Inferior parietal cortex (tissue), 1 donor: Measurements from ENCODE around the gene RABGAP1L.
A peak's percentile ranks its signal among the peaks of the same experiment; 100 is the strongest.
"Not testable (repeated sequence)": the region's sequence is repeated elsewhere in the genome, so short reads cannot be mapped to it uniquely, and the experiment has no call there.

Source experiments
- DNase-seq: peaks from one replicate; pipeline ENCODE4 v3.0.0-alpha.2; 2016; ENCODE audit errors: extremely low spot score

The RABGAP1L gene

DNA sequence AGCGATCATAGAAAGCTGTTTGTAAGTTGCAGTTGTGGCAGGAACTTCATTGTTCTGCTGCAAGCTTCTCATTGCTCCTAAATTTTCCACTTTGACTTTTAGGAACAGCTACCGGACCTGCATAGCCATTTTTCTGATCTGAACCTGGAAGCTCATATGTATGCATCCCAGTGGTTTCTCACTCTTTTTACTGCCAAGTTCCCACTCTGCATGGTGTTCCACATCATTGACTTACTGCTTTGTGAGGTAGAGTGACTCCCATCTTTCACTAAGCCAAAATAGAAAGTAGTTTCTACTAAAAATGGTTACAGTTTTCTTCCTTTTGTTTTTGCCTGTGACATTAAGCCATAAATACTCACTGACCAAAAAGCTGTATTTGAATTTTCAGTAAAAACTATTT, 542.7 kb downstream of the RABGAP1L start:
- DNase-seq = no peak

DNA sequence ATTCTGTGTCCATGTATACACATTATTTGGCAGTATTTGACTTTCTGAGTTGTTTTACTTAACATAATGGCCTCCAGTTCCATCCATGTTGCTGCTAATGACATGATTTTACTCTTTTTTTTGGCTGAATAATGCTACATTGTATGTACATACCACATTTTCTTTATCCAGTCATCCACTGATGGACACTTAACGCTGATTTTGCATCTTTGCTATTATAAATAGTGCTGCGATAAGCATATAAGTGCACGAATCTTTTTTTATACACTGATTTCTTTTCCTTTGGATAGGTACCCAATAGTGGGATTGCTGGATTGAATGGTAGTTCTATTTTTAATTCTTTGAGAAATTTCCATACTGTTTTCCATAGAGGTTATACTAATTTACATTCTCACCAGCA, 544.0 kb downstream of the RABGAP1L start:
- no peak for DNase-seq

DNA sequence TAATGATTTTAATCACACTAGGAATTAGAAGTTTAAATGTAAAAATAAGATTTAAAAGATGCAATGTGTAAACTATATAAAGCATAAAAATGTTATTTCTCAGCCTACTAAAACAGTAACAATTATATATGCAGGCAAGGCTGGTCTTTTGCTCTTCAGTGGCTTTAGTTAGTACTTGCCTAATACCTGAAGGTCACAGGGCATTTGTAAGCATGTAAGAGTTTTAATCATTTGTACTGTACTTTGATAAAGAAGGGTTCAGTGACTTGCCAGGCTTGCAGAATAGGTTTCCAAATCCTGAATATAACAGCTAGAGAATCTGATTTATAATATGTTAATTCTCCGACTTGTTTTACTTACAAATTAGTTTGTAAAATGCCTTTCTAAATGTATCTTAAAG, 545.0 kb downstream of the RABGAP1L start:
- DNase-seq = no peak

DNA sequence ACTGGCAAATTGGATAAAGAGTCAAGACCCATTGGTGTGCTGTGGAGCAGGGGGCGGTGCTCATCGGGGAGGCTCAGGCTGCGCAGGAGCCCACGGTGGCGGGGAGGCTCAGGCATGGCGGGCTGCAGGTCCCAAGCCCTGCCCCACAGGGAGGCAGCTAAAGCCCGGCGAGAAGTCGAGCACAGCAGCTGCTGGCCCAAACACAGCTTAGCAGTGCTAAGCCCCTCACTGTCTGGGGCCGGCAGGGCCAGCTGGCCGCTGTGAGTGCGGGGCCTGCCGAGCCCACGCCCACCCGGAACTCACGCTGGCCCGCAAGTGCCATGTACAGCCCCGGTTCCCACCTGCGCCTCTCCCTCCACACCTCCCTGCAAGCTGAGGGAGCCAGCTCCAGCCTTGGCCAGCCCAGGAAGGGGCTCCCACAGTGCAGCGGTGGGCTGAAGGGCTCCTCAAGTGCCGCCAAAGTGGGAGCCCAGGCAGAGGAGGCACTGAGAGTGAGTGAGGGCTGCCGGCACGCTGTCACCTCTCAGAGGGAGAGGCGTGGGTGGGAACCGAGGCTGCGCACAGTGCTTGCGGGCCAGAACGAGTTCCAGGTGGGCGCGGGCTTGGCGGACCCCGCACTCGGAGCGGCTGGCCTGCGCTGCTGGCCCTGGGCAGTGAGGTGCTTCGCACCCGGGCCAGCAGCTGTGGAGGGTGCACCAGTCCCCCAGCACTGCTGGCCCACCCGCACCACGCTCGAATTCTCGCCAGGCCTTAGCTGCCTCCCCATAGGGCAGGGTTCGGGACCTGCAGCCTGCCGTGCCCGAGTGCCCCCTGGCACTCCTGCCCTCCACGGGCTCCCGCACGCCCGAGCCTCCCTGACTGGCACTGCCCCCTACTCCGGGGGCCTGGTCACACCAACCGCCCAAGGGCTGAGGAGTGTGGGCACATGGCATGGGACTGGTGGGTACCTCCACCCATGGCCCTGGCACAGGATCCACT, 551.8 kb downstream of the RABGAP1L start:
- DNase-seq = no peak

DNA sequence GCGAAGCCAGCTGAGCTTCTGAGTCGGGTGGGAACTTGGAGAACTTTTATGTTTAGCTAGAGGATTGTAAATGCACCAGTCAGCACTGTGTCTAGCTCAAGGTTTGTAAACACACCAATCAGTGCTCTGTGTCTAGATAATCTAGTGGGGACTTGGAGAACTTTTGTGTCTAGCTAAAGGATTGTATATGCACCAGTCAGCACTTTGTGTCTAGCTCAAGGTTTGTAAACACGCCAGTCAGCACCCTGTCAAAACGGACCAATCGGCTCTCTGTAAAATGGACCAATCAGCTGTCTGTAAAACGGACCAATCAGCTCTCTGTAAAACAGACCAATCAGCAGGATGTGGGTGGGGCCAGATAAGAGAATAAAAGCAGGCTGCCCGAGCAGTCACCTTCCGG, 552.5 kb downstream of the RABGAP1L start:
- not testable (repeated sequence) for DNase-seq

DNA sequence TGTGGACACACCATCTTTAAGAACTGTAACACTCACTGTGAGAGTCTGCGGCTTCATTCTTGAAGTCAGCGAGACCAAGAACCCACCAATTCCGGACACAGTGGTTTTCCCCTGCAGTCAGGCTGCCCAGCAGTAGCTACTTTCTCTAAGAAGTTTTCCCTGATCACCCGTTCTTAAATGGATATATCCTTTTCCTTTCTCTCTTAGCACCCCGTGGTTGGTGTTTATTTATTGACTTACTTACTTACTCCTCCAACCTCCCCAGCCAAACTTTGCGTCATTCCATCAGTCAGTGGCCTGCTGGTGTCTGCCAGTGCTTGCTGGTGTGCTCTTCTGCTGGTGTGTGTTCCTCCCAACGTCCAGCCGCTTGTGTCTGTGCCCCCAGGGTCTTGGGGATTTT, 553.2 kb downstream of the RABGAP1L start:
- DNase-seq = no peak

DNA sequence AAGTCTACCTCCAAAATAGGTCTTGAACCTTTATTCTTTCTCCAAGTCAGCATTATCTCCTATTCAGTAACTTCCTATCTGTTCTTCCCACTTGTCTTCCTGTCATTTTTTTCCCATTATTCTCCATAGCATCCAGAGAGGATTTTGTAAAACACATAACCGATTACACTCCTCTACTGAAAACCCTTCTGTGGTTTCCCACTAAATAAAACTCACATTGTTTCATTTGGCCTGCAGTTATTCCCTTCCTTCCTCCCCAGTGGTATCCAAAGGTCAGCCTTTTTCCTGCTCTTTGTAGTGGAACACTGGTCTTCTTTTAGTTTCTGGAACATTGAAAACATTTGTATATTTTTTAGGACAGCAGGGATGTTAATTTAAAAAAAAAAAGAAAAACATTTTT, 554.5 kb downstream of the RABGAP1L start:
- DNase-seq = no peak

DNA sequence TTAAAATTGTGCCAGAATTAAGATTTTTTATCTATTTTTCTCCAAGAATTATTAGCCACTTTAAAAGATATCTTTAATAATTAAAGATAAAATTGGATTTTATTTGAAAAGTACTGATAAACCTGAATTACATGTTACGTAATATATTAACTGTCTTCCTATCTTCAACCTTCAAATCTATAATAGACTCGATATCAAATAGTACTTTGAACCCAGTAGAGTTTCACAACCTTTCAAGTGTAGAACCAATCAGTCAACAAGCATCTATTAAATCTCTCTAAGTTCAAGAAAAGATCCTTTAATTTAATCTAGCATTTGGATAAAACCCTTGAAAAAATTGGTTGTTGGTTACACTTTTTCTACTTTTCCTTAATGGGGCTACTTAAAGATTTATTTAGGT, 559.9 kb downstream of the RABGAP1L start:
- DNase-seq = no peak

DNA sequence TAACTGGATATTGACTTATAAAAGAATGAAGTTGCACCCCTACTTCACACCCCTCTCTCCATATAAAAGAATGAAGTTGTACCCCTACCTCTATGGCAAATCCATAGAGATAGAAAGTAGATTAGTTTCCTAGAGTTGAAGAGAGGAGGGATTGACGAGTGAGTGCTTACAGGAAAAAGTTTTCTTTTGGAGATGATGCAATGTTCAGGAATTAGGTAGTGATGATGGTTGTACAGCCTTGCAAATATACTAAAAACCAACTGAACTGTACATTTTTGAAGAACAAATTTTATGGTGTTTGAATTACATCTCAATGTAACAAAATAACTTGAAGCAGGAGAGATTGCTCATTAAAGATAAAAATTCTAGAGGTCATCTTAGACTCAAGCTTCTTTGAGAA, 561.3 kb downstream of the RABGAP1L start:
- DNase-seq = no peak

- no peak for DNase-seq
Measured at GRCh38 chr1:174721246-174721645, 561.9 kb downstream of the RABGAP1L start.

DNA sequence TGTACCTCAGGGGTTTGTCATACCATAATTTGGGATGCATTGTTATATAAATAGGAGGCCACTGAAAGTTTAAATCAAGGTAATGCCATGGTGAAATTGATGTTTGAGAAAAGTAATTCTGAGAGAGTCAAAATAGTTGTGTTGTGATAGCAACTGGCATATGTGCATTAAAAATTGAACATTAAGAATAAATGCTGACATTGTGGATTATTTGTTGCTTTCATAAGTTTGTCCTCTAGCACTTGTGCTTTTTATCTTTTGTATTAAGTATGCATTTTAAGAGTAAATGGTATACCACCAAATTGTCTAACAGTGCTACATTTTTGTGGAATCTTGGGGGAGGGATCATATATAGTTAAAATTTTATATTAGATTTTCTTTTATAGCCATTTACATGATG, 564.5 kb downstream of the RABGAP1L start:
- DNase-seq = no peak

GRCh38 chr1:174724219-174724618, 564.9 kb downstream of the RABGAP1L start:
- DNase-seq = no peak

- DNase-seq = peak; percentile 71
Measured at GRCh38 chr1:174726167-174726879, 567.0 kb downstream of the RABGAP1L start.

DNA sequence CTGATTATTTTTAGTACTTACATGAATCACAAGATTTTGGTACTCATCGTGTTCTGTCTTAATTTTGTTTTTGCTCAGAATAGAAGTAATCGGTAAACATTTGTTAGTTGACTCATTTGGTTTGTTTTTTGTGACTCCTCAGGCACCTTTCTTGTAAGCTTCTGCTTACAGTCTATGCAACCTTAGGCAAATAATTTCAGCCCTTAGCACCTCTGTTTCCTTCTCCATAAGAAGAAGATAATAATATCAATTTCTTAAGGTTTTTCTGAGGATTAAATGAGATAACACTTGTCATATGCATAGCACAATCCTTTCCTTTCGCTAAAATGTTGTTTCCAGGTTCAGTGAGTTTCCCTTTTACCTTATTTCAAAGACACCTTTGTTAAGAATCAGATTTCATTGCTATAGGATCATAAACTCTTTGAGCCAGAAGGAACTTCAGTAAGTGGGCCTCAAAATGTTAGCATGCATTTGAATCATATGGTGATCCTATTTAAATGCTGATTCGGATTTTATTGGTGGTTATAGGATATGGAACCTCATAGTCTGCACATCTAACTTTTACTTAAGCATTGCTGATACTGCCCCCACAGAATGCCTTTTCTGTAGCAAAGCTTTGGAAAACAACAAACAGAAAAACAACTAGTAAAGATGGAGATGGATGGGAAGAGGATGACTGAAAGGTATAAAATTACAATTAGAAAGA, 567.7 kb downstream of the RABGAP1L start:
- no peak for DNase-seq

GRCh38 chr1:174734270-174734669, 575.0 kb downstream of the RABGAP1L start:
- DNase-seq = no peak

DNA sequence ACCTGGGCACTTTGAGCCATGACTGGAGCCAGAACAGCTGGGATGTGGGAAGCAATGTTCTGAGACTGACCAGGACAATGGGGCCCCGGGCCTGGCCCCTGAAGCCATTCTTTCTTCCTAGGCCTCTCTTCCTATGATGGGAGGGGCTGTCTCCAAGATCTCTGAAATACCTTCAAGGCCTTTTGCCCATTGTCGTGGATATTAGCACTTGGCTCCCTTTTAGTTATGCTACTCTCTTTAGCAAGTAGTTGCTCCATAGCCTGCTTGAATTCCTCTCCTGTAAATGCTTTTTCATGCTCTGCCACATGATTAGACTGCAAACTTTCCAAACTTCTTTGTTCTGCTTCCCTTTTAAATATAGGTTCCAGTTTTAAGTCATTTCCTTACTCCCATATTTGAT, 577.5 kb downstream of the RABGAP1L start:
- DNase-seq = no peak

GRCh38 chr1:174740249-174740968, 581.1 kb downstream of the RABGAP1L start:
- no peak for DNase-seq

DNA sequence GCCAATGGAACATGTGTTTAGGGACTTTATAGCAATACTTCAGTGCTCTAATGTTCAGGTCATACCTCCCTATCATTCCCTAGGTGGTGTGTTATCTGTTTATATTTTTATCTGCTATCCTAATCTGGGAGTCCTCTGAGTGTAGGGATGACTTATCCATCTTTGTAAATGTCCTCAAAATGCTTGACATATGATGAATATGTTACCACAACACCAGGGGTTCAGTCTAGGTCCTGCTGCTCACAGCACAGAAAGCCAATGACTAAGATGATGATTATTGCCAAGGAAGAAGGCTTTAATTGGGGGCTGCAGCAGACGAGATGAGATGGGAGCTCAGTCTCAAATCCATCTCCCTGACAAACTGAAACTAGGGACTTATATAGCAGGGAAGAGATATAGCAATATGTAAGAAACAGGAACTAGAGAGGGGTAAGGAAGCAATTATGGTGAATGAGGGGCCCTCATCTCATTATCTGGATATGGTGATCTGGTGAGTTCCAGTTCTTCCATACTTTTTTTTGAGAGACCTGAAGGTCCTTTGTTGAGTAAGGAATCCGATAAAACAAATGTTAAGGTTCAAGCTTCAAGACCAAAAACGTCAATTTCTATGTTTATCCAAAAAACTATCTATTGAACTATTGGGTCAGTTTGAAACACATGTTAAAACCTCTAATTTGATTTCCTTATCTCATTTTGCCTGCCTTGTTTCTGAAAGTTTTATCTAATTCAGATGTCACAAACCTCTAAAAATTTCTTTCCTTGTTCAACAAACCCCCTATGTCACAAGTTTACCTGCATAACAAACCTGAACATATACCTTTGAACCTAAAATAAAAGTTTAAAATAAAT, 583.7 kb downstream of the RABGAP1L start:
- DNase-seq = no peak

DNA sequence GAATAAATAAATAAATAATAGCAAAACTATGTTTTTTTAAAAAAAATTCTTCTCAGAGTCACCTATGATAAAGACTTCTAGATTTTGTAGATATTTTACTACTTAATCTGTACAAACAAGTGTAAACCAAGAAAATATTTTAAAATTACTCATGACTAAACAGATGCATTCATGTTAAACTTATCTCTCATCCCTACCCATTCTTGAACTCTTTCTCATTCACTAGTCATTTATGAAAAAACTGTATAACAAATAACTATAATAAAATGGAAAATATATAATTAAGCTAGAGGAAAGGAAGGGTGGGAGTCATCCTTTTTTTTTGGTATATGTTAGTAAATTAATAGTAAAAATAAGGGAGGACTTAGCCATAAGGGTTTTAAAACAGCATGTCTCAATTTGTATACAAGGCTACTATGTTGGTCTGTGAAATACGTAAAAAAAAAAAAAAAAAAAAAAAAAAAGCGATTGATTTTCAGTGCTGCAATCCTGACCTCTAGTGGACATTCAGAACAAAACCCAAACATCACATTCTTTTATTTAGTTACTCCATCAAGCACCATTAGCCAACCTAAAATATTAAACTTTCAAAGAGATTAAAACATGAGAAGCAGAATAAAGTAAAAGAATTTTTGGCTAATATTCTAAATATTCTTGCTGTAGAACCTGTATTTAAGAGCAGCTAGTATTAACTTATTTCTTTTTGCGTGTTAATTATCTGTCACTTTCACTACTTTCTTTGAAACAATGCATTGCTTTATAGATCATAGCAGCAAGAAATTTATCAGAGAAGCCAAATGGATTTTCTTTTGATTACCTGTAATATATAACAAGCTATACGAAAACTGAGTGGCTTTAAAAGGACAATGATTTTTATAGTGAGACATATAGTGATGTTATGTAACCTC, 584.6 kb downstream of the RABGAP1L start:
- peak; percentile 60 for DNase-seq

DNA sequence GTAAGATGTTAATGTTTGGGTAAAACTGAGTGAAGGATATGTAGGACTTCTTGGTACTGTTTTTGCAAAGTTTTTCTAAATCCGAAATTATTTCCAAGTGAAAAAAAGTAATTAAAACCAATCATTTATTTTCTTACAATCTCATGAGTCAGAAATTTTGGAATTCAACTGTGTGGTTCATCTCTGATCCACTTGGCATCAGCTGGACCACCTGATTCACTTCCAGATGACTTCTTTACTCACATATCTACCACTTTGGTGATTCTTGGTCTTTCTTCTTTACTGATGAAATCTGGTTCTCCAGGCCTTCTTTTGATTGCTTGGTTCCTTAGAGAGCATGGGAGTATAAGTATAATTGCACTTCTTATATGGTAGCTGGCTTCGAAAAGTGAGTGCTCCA, 585.6 kb downstream of the RABGAP1L start:
- DNase-seq = no peak
